22Rv1 (cell line): Measurements from ENCODE around the gene ARHGAP31.

Experiments
- ZFX ChIP-seq: fragments of 450-650 bp; IDR thresholded peaks from 2 replicates; pipeline ENCODE4 v1.6.1; 2017; ENCODE audit warnings: antibody characterized with exemption, borderline replicate concordance
- TF ChIP-seq, protein P1 (sequence below): fragments of 450-650 bp; IDR thresholded peaks from 2 replicates; pipeline ENCODE4 v1.5.1; 2017; ENCODE audit warnings: mild to moderate bottlenecking

DNA sequence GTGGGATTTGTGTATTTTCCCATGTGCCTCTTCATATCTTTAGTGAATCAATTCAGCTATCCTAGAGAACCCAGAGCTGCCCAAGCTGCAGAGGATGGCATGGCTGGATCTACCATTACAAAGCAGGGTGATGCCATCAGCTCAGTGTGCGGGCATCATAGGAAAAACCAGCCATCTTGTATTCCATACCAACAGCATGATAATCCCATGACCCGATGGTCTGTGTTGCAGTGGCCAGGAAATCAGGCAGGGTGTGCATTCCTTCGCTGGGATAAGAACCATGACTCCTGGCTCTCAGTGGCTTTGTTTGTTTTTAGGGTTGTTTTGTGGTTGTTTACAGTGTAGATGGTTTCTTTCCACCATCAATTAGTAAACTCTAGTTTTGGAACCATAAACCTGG lies 36.0 kb downstream of the ARHGAP31 start:
- TF ChIP-seq, protein P1, sequence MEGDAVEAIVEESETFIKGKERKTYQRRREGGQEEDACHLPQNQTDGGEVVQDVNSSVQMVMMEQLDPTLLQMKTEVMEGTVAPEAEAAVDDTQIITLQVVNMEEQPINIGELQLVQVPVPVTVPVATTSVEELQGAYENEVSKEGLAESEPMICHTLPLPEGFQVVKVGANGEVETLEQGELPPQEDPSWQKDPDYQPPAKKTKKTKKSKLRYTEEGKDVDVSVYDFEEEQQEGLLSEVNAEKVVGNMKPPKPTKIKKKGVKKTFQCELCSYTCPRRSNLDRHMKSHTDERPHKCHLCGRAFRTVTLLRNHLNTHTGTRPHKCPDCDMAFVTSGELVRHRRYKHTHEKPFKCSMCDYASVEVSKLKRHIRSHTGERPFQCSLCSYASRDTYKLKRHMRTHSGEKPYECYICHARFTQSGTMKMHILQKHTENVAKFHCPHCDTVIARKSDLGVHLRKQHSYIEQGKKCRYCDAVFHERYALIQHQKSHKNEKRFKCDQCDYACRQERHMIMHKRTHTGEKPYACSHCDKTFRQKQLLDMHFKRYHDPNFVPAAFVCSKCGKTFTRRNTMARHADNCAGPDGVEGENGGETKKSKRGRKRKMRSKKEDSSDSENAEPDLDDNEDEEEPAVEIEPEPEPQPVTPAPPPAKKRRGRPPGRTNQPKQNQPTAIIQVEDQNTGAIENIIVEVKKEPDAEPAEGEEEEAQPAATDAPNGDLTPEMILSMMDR = no peak
- no peak for TF ChIP-seq ZFX
